K562 (cell line): ENCODE data around the gene SAPCD1. TPM values are rescaled to one million over a fixed set of nuclear protein-coding genes. Genes with fewer than 3 reads are reported as not detected.
A peak's percentile ranks its signal among the peaks of the same experiment; 100 is the strongest.

Source experiments
- E2F3 ChIP-seq: fragments of 250-450 bp; sonication (Bioruptor Pico); IDR thresholded peaks from 2 replicates; pipeline ENCODE4 v1.4.0; 2020; ENCODE audit warnings: mild to moderate bottlenecking
- NFXL1 ChIP-seq: fragments of 450-650 bp; formaldehyde crosslinking; IDR thresholded peaks from 2 replicates; pipeline ENCODE4 v1.4.0; 2021; ENCODE audit warnings: mild to moderate bottlenecking
- SMARCE1 ChIP-seq: fragments of 450-650 bp; IDR thresholded peaks from 2 replicates; pipeline ENCODE4 v1.7.1; 2016; ENCODE audit warnings: mild to moderate bottlenecking
- TCF15 ChIP-seq: fragments of 250-450 bp; sonication (Bioruptor Pico); IDR thresholded peaks from 2 replicates; pipeline ENCODE4 v1.8.0; 2022; ENCODE audit warnings: moderate library complexity, mild to moderate bottlenecking, inconsistent platforms
- TCFL5 ChIP-seq: fragments of 250-450 bp; sonication (Bioruptor Pico); conservative IDR thresholded peaks from 2 replicates; pipeline ENCODE4 v1.6.1; 2021; ENCODE audit warnings: mild to moderate bottlenecking, moderate library complexity, matching md5 sums
- ZBTB34 ChIP-seq: fragments of 250-450 bp; sonication (Bioruptor Pico); IDR thresholded peaks from 2 replicates; pipeline ENCODE4 v1.8.0; 2021; ENCODE audit warnings: mild to moderate bottlenecking, moderate library complexity
- ZBTB49 ChIP-seq: sonication (generic); formaldehyde crosslinking; IDR thresholded peaks from 2 replicates; pipeline ENCODE4 v1.8.0; 2022; ENCODE audit warnings: missing genetic modification reagents, mild to moderate bottlenecking, borderline replicate concordance
- ZBTB7A ChIP-seq: IDR thresholded peaks from 2 replicates; pipeline ENCODE4 v1.6.1; 2011; ENCODE audit warnings: low read depth, mild to moderate bottlenecking, low read length, moderate library complexity, borderline replicate concordance; ENCODE audit not compliant: control insufficient read depth
- ZC3H8 ChIP-seq: fragments of 450-650 bp; IDR thresholded peaks from 2 replicates; pipeline ENCODE4 v1.6.1; 2017
- ZNF280A ChIP-seq: fragments of 450-650 bp; IDR thresholded peaks from 2 replicates; pipeline ENCODE4 v1.6.1; 2018; ENCODE audit warnings: mild to moderate bottlenecking, low read depth; ENCODE audit not compliant: partially characterized antibody
- ZNF717 ChIP-seq: fragments of 250-450 bp; sonication (Bioruptor Pico); IDR thresholded peaks from 2 replicates; pipeline ENCODE4 v1.5.0; 2021
- ZSCAN32 ChIP-seq: fragments of 450-650 bp; formaldehyde crosslinking; IDR thresholded peaks from 2 replicates; pipeline ENCODE4 v1.4.0; 2020; ENCODE audit warnings: mild to moderate bottlenecking, moderate library complexity
- polyA plus RNA-seq, 8 experiments: library from polyadenylated mRNA; depleted of rRNA in 4 of 8; stranded (reverse) in 5 of 8; unstranded in 3 of 8; fragments of >200 nt; fragmentation: Nextera tagmentation in 2 of 8; fragmentation: Illumina TruSeq in 1 of 8; extraction: Ambion mirVana in 2 of 8; extraction: Trizol in 1 of 8; gene quantifications; 2 replicates each; pipeline versions ENCODE4 v1.2.1 to v1.2.3, GENCODE V29; 2011 to 2014; ENCODE audit warnings: inconsistent platforms in 1 of 8, missing spikeins in 1 of 8
- total RNA-seq, 7 experiments: library from RNA; depleted of rRNA in 6 of 7; stranded (reverse); fragments of >200 nt in 6 of 7; fragmentation: Illumina TruSeq in 2 of 7; extraction: Trizol in 2 of 7; gene quantifications; 2 replicates each; pipeline versions ENCODE4 v1.2.1 to v1.2.3, GENCODE V29; 2011 to 2021; ENCODE audit warnings: low replicate concordance in 1 of 7
- TF ChIP-seq, protein P1 (sequence below): fragments of 450-650 bp; IDR thresholded peaks from 2 replicates; pipeline ENCODE4 v1.6.1; 2016; ENCODE audit warnings: low read depth

Gene SAPCD1
- total and polyA plus RNA-seq, 9 of the 15 experiments (the other 6 are each of a cell fraction or from before 2014, with no cell fraction given): 2.6 to 30.2 (median 7.4) TPM

DNA sequence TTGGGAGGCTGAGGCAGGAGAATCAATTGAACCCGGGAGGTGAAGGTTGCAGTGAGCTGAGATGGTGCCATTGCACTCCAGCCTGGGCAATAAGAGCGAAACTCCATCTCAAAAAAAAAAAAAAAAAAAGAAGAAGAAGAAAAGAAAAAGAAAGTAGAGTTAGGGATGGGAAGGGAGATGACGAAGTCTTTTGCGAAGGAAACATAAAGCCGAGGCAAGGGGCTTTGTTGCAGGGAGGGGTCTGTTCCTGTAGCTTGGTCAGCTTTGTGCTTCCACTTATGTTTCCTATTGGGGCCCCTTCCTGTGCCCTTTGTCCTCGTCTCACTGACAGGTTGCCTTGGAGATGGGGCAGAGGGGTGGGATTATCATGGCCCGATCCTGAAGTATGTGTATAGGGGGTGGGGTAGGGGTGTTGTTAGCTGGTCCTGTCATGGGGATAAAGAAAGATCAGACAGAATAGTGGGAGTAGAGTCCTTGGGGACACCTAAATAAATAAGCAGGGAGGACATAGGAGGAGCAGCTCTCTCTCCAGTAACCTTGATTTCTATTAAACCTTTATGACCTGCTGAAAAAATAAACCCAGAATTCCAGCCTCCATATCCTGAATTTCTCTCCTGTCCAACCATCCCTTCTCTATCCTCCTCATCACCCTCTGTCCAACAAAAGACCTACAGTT is 25.0 kb upstream of the SAPCD1 start (continued):
- TF ChIP-seq TCF15 (CRISPR knock-in tag) (0 out of 2 replicates have a peak, but pooled peaks have one; percentile 9), TCFL5 (no peak), ZNF280A (peak; percentile 35), SMARCE1 (no peak), ZNF717 (CRISPR knock-in tag) (no peak), ZSCAN32 (CRISPR knock-in tag) (peak; percentile 10; the same call in 1 of the 2 replicates), ZBTB7A (no peak), E2F3 (CRISPR knock-in tag) (peak; percentile 54; the same call in 1 of the 2 replicates), NFXL1 (CRISPR knock-in tag) (no peak), ZBTB49 (CRISPR knock-in tag) (0 out of 2 replicates have a peak, but pooled peaks have one; percentile 26), ZBTB34 (CRISPR knock-in tag) (no peak), ZC3H8 (peak; percentile 37; the same call in 1 of the 2 replicates)
- TF ChIP-seq, protein P1, sequence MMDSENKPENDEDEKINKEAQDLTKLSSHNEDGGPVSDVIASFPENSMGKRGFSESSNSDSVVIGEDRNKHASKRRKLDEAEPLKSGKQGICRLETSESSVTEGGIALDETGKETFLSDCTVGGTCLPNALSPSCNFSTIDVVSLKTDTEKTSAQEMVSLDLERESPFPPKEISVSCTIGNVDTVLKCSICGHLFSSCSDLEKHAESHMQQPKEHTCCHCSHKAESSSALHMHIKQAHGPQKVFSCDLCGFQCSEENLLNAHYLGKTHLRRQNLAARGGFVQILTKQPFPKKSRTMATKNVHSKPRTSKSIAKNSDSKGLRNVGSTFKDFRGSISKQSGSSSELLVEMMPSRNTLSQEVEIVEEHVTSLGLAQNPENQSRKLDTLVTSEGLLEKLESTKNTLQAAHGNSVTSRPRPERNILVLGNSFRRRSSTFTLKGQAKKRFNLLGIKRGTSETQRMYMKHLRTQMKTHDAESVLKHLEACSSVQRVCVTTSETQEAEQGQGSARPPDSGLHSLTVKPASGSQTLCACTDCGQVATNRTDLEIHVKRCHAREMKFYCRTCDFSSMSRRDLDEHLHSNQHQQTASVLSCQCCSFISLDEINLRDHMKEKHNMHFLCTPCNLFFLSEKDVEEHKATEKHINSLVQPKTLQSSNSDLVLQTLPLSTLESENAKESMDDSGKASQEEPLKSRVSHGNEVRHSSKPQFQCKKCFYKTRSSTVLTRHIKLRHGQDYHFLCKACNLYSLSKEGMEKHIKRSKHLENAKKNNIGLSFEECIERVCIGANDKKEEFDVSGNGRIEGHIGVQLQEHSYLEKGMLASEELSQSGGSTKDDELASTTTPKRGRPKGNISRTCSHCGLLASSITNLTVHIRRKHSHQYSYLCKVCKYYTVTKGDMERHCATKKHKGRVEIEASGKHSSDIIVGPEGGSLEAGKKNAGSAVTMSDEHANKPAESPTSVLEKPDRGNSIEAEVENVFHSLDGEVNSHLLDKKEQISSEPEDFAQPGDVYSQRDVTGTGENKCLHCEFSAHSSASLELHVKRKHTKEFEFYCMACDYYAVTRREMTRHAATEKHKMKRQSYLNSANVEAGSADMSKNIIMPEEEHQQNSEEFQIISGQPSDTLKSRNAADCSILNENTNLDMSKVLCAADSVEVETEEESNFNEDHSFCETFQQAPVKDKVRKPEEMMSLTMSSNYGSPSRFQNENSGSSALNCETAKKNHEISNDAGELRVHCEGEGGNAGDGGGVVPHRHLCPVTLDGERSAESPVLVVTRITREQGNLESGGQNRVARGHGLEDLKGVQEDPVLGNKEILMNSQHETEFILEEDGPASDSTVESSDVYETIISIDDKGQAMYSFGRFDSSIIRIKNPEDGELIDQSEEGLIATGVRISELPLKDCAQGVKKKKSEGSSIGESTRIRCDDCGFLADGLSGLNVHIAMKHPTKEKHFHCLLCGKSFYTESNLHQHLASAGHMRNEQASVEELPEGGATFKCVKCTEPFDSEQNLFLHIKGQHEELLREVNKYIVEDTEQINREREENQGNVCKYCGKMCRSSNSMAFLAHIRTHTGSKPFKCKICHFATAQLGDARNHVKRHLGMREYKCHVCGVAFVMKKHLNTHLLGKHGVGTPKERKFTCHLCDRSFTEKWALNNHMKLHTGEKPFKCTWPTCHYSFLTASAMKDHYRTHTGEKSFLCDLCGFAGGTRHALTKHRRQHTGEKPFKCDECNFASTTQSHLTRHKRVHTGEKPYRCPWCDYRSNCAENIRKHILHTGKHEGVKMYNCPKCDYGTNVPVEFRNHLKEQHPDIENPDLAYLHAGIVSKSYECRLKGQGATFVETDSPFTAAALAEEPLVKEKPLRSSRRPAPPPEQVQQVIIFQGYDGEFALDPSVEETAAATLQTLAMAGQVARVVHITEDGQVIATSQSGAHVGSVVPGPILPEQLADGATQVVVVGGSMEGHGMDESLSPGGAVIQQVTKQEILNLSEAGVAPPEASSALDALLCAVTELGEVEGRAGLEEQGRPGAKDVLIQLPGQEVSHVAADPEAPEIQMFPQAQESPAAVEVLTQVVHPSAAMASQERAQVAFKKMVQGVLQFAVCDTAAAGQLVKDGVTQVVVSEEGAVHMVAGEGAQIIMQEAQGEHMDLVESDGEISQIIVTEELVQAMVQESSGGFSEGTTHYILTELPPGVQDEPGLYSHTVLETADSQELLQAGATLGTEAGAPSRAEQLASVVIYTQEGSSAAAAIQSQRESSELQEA: peak; percentile 62; the same call in 1 of the 2 replicates
